Hematopoietic multipotent progenitor cell treated with erythropoietin and hydrocortisone succinate and interleukin-3 and kit ligand, for 4 days (in vitro differentiated cells): ENCODE results near the gene PSTPIP1.
A peak's percentile ranks its signal among the peaks of the same experiment; 100 is the strongest.

Source experiments
- DNase-seq: peaks from one replicate; pipeline ENCODE4 v3.0.0-alpha.2; 2015

Gene PSTPIP1

GRCh38 chr15:77075528-77075927 is 80.6 kb downstream of the PSTPIP1 start:
- DNase-seq: no peak

- no peak for DNase-seq
These were observed 81.5 kb downstream of the PSTPIP1 start for GRCh38 chr15:77076323-77076915.

- no peak for DNase-seq
These were observed 87.0 kb downstream of the PSTPIP1 start for GRCh38 chr15:77081971-77082370.

GRCh38 chr15:77083381-77084160 is 88.6 kb downstream of the PSTPIP1 start:
- peak; percentile 86 for DNase-seq

- no peak for DNase-seq
These were observed 89.5 kb downstream of the PSTPIP1 start for GRCh38 chr15:77084436-77084835.

- DNase-seq: no peak
These were observed 90.4 kb downstream of the PSTPIP1 start for GRCh38 chr15:77085297-77085696.
